GM12878 (cell line): Measurements from ENCODE around the gene DIAPH2. TPM values are rescaled to one million over a fixed set of nuclear protein-coding genes. Genes with fewer than 3 reads are reported as not detected.
A peak's percentile ranks its signal among the peaks of the same experiment; 100 is the strongest.

ENCODE experiments used
- BCL11A ChIP-seq: IDR thresholded peaks from 2 replicates; pipeline ENCODE4 v1.6.1; 2011; ENCODE audit warnings: low read depth, low read length
- CBX3 ChIP-seq: fragments of 200-600 bp; sonication (generic); IDR thresholded peaks from 2 replicates; pipeline ENCODE4 v1.6.1; 2016; ENCODE audit warnings: low read depth, borderline replicate concordance
- GABPA ChIP-seq: IDR thresholded peaks from 2 replicates; pipeline ENCODE4 v1.6.1; 2014; ENCODE audit warnings: antibody characterized with exemption, low read depth, mild to moderate bottlenecking, inconsistent platforms
- HCFC1 ChIP-seq: fragments of 150-350 bp; IDR thresholded peaks from 2 replicates; pipeline ENCODE4 v1.6.1; 2014; ENCODE audit warnings: low read length
- IKZF2 ChIP-seq, 2 experiments: fragments of 450-650 bp; IDR thresholded peaks; 2 replicates each; pipeline ENCODE4 v1.6.1; 2017; ENCODE audit warnings: mild to moderate bottlenecking in 2 of 2, moderate library complexity in 2 of 2
- JUNB ChIP-seq: IDR thresholded peaks from 2 replicates; pipeline ENCODE4 v1.6.1; 2016; ENCODE audit warnings: antibody characterized with exemption, mild to moderate bottlenecking
- MYB ChIP-seq: fragments of 150-350 bp; IDR thresholded peaks from 2 replicates; pipeline ENCODE4 v1.6.1; 2014; ENCODE audit warnings: mild to moderate bottlenecking, low read depth, low read length, borderline replicate concordance
- NFYA ChIP-seq: IDR thresholded peaks from 2 replicates; pipeline ENCODE4 v1.6.1; 2011; ENCODE audit warnings: low read depth, mild to moderate bottlenecking, low read length, improper control_type of control experiment, borderline replicate concordance
- NR2F1 ChIP-seq: fragments of 450-650 bp; conservative IDR thresholded peaks from 2 replicates; pipeline ENCODE4 v1.6.1; 2017; ENCODE audit warnings: mild to moderate bottlenecking
- PML ChIP-seq: IDR thresholded peaks from 2 replicates; pipeline ENCODE4 v1.6.1; 2012; ENCODE audit warnings: low read length, inconsistent platforms
- SUPT20H ChIP-seq: IDR thresholded peaks from 2 replicates; pipeline ENCODE4 v1.6.1; 2011; ENCODE audit warnings: low read depth, mild to moderate bottlenecking, low read length, moderate library complexity, borderline replicate concordance; ENCODE audit not compliant: control insufficient read depth
- TAF1 ChIP-seq: IDR thresholded peaks from 2 replicates; pipeline ENCODE4 v1.6.1; 2011; ENCODE audit warnings: mild to moderate bottlenecking, low read depth, low read length, borderline replicate concordance
- YBX1 ChIP-seq: fragments of 450-650 bp; IDR thresholded peaks from 2 replicates; pipeline ENCODE4 v1.6.1; 2016; ENCODE audit warnings: antibody characterized with exemption
- polyA plus RNA-seq, 11 experiments: library from polyadenylated mRNA; depleted of rRNA in 4 of 11; unstranded in 6 of 11; stranded (reverse) in 5 of 11; fragments of >200 nt; fragmentation: Nextera tagmentation in 4 of 11; fragmentation: Illumina TruSeq in 1 of 11; extraction: Ambion mirVana in 4 of 11; extraction: Trizol in 1 of 11; gene quantifications; 1 replicate in 1 of 11; 2 replicates in 10 of 11; pipeline versions ENCODE4 v1.2.1 to v1.2.3, GENCODE V29; 2011 to 2016; ENCODE audit warnings: inconsistent platforms in 2 of 11, missing spikeins in 2 of 11, low read depth in 1 of 11
- total RNA-seq, 4 experiments: library from RNA; depleted of rRNA in 3 of 4; stranded (reverse); fragments of >200 nt in 3 of 4; fragmentation: Illumina TruSeq in 1 of 4; extraction: Trizol in 1 of 4; gene quantifications; 2 replicates each; pipeline versions ENCODE4 v1.2.1 to v1.2.3, GENCODE V29; 2013 to 2021
- TF ChIP-seq, protein P1 (sequence below): fragments of 450-650 bp; IDR thresholded peaks from 2 replicates; pipeline ENCODE4 v1.6.1; 2018; ENCODE audit warnings: mild to moderate bottlenecking, low read depth, moderate library complexity; ENCODE audit not compliant: partially characterized antibody
- TF ChIP-seq, protein P2 (sequence below): fragments of 450-650 bp; IDR thresholded peaks from 2 replicates; pipeline ENCODE4 v1.6.1; 2017; ENCODE audit warnings: mild to moderate bottlenecking, low read depth, inconsistent platforms; ENCODE audit not compliant: poor library complexity, severe bottlenecking
- TF ChIP-seq, protein P3 (sequence below): fragments of 450-650 bp; IDR thresholded peaks from 2 replicates; pipeline ENCODE4 v1.6.1; 2018; ENCODE audit warnings: borderline replicate concordance, mild to moderate bottlenecking; ENCODE audit not compliant: partially characterized antibody
- TF ChIP-seq, protein P4 (sequence below): fragments of 450-650 bp; IDR thresholded peaks from 2 replicates; pipeline ENCODE4 v1.6.1; 2017; ENCODE audit warnings: low read depth, mild to moderate bottlenecking, moderate library complexity
- TF ChIP-seq, protein P5 (sequence below): fragments of 150-350 bp; IDR thresholded peaks from 2 replicates; pipeline ENCODE4 v1.6.1; 2016; ENCODE audit warnings: low read depth, low read length

Gene DIAPH2
- total and polyA plus RNA-seq, 10 of the 15 experiments (the other 5 are each of a cell fraction or from before 2014, with no cell fraction given), result 2.2 to 16.6 (median 8.8) TPM

DNA sequence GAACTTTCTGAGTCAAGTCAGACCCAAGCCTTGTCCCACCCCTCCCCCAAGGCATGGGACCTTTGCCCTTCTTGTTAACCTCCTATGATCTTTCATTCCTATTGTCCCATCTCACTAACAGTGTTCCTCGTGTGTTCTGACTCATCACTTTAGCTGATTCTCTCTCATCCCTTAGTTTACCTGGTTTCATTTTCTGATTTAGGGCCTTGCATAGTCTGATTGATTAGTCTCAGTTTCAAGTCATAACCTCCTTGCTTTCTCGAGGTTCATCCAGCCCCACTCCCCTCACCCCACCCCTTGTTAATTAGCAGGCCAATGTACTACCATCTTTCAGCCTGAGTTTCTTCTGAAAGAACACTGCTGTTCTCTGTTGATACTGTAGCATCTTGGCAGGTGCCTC lies 716.5 kb downstream of the DIAPH2 start (continued):
- TF ChIP-seq, protein P1, sequence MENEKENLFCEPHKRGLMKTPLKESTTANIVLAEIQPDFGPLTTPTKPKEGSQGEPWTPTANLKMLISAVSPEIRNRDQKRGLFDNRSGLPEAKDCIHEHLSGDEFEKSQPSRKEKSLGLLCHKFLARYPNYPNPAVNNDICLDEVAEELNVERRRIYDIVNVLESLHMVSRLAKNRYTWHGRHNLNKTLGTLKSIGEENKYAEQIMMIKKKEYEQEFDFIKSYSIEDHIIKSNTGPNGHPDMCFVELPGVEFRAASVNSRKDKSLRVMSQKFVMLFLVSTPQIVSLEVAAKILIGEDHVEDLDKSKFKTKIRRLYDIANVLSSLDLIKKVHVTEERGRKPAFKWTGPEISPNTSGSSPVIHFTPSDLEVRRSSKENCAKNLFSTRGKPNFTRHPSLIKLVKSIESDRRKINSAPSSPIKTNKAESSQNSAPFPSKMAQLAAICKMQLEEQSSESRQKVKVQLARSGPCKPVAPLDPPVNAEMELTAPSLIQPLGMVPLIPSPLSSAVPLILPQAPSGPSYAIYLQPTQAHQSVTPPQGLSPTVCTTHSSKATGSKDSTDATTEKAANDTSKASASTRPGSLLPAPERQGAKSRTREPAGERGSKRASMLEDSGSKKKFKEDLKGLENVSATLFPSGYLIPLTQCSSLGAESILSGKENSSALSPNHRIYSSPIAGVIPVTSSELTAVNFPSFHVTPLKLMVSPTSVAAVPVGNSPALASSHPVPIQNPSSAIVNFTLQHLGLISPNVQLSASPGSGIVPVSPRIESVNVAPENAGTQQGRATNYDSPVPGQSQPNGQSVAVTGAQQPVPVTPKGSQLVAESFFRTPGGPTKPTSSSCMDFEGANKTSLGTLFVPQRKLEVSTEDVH, result no peak
- TF ChIP-seq BCL11A, result peak; percentile 63; the same call in 1 of the 2 replicates
- no peak for TF ChIP-seq PML
- TF ChIP-seq NFYA, result no peak
- peak; percentile 95 for TF ChIP-seq NR2F1
- no peak for TF ChIP-seq CBX3
- no peak for TF ChIP-seq MYB
- no peak for TF ChIP-seq HCFC1
- TF ChIP-seq, protein P2, sequence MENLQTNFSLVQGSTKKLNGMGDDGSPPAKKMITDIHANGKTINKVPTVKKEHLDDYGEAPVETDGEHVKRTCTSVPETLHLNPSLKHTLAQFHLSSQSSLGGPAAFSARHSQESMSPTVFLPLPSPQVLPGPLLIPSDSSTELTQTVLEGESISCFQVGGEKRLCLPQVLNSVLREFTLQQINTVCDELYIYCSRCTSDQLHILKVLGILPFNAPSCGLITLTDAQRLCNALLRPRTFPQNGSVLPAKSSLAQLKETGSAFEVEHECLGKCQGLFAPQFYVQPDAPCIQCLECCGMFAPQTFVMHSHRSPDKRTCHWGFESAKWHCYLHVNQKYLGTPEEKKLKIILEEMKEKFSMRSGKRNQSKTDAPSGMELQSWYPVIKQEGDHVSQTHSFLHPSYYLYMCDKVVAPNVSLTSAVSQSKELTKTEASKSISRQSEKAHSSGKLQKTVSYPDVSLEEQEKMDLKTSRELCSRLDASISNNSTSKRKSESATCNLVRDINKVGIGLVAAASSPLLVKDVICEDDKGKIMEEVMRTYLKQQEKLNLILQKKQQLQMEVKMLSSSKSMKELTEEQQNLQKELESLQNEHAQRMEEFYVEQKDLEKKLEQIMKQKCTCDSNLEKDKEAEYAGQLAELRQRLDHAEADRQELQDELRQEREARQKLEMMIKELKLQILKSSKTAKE, result no peak
- TF ChIP-seq IKZF2 (IDR thresholded peaks at IDR 0.05), result peak; percentile 92 to 93
- TF ChIP-seq, protein P3, sequence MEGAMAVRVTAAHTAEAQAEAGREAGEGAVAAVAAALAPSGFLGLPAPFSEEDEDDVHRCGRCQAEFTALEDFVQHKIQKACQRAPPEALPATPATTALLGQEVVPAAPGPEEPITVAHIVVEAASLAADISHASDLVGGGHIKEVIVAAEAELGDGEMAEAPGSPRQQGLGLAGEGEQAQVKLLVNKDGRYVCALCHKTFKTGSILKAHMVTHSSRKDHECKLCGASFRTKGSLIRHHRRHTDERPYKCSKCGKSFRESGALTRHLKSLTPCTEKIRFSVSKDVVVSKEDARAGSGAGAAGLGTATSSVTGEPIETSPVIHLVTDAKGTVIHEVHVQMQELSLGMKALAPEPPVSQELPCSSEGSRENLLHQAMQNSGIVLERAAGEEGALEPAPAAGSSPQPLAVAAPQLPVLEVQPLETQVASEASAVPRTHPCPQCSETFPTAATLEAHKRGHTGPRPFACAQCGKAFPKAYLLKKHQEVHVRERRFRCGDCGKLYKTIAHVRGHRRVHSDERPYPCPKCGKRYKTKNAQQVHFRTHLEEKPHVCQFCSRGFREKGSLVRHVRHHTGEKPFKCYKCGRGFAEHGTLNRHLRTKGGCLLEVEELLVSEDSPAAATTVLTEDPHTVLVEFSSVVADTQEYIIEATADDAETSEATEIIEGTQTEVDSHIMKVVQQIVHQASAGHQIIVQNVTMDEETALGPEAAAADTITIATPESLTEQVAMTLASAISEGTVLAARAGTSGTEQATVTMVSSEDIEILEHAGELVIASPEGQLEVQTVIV, result no peak
- no peak for TF ChIP-seq SUPT20H
- peak; percentile 55 for TF ChIP-seq JUNB
- TF ChIP-seq, protein P4, sequence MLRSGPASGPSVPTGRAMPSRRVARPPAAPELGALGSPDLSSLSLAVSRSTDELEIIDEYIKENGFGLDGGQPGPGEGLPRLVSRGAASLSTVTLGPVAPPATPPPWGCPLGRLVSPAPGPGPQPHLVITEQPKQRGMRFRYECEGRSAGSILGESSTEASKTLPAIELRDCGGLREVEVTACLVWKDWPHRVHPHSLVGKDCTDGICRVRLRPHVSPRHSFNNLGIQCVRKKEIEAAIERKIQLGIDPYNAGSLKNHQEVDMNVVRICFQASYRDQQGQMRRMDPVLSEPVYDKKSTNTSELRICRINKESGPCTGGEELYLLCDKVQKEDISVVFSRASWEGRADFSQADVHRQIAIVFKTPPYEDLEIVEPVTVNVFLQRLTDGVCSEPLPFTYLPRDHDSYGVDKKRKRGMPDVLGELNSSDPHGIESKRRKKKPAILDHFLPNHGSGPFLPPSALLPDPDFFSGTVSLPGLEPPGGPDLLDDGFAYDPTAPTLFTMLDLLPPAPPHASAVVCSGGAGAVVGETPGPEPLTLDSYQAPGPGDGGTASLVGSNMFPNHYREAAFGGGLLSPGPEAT, result 0 out of 2 replicates have a peak, but pooled peaks have one; percentile 19
- TF ChIP-seq YBX1, result no peak
- no peak for TF ChIP-seq TAF1
- TF ChIP-seq, protein P5, sequence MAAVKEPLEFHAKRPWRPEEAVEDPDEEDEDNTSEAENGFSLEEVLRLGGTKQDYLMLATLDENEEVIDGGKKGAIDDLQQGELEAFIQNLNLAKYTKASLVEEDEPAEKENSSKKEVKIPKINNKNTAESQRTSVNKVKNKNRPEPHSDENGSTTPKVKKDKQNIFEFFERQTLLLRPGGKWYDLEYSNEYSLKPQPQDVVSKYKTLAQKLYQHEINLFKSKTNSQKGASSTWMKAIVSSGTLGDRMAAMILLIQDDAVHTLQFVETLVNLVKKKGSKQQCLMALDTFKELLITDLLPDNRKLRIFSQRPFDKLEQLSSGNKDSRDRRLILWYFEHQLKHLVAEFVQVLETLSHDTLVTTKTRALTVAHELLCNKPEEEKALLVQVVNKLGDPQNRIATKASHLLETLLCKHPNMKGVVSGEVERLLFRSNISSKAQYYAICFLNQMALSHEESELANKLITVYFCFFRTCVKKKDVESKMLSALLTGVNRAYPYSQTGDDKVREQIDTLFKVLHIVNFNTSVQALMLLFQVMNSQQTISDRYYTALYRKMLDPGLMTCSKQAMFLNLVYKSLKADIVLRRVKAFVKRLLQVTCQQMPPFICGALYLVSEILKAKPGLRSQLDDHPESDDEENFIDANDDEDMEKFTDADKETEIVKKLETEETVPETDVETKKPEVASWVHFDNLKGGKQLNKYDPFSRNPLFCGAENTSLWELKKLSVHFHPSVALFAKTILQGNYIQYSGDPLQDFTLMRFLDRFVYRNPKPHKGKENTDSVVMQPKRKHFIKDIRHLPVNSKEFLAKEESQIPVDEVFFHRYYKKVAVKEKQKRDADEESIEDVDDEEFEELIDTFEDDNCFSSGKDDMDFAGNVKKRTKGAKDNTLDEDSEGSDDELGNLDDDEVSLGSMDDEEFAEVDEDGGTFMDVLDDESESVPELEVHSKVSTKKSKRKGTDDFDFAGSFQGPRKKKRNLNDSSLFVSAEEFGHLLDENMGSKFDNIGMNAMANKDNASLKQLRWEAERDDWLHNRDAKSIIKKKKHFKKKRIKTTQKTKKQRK, result no peak
- no peak for TF ChIP-seq GABPA
